Stomach (tissue), 9 donors: ENCODE results near the gene KIF3B. TPM values are rescaled to one million over a fixed set of nuclear protein-coding genes. Genes with fewer than 3 reads are reported as not detected.

Experiments
- DNase-seq, 2 donors: peaks; one replicate each; pipeline versions ENCODE4 v3.0.0 to v3.0.0-alpha.2; 2013 to 2019
- H3K27ac ChIP-seq, 5 donors: fragments of 200-600 bp in 4 of 5; sonication (generic) in 4 of 5; one replicate each; pipeline ENCODE4 v1.5.1; 2013 to 2019; ENCODE audit warnings: mild to moderate bottlenecking in 1 of 5, moderate library complexity in 1 of 5
- H3K27me3 ChIP-seq, 3 donors: fragments of 200-600 bp; sonication (generic); one replicate each; pipeline ENCODE4 v1.5.1; 2017 to 2019; ENCODE audit warnings: mixed run types in 1 of 3
- H3K36me3 ChIP-seq, 4 donors: fragments of 200-600 bp; sonication (generic); 1 replicate in 3 of 4; 2 replicates in 1 of 4; pipeline ENCODE4 v1.5.1; 2016 to 2019
- H3K4me1 ChIP-seq, 4 donors: fragments of 200-600 bp; sonication (generic); one replicate each; pipeline ENCODE4 v1.5.1; 2016 to 2019
- H3K4me3 ChIP-seq, 4 donors: fragments of 200-600 bp; sonication (generic) in 3 of 4; one replicate each; pipeline ENCODE4 v1.5.1; 2016 to 2019; ENCODE audit warnings: mild to moderate bottlenecking in 1 of 4
- H3K9me3 ChIP-seq, 4 donors: fragments of 200-600 bp; sonication (generic); one replicate each; pipeline ENCODE4 v1.5.1; 2016 to 2019
- EP300 ChIP-seq: sonication (generic); formaldehyde crosslinking; IDR thresholded peaks from one replicate; pipeline ENCODE4 v1.6.1; 2017; ENCODE audit warnings: antibody characterized with exemption
- POLR2A ChIP-seq, 4 donors: fragments of 450-650 bp; IDR thresholded peaks; one replicate each; pipeline ENCODE4 v1.6.1; 2016; ENCODE audit warnings: antibody characterized with exemption in 4 of 4, control low read depth in 2 of 4, mild to moderate bottlenecking in 1 of 4, moderate library complexity in 1 of 4
- POLR2AphosphoS5 ChIP-seq, 3 donors: sonication (generic); formaldehyde crosslinking; IDR thresholded peaks; one replicate each; pipeline ENCODE4 v1.6.1; 2016; ENCODE audit warnings: antibody characterized with exemption in 3 of 3
- WGBS, 5 donors: extraction: QIAGEN DNeasy Blood & Tissue Kit in 3 of 5; methylation state at CpG; one replicate each; pipeline versions ENCODE4 v1.1.5 to v1.1.7; 2013 to 2018; 5-methylcytosine and 5-hydroxymethylcytosine counted together
- intact Hi-C: fragments of 100-400 bp; cut with DNase I; formaldehyde crosslinking; loops from one replicate; pipeline ENCODE4 v1.15.1; 2023; ENCODE audit warnings: low total_unique reads
- polyA plus RNA-seq, 3 donors: library from polyadenylated mRNA; stranded (reverse); fragments of 200-250 nt; gene quantifications; one replicate each; pipeline ENCODE4 v1.2.3, GENCODE V29; 2013
- total RNA-seq, 5 donors: library from RNA; depleted of rRNA; stranded (reverse); fragments of >200 nt; gene quantifications; one replicate each; pipeline versions ENCODE4 v1.1.0 to v1.2.3, GENCODE V29; 2014 to 2016
- TF ChIP-seq, protein P1 (sequence below), 7 experiments: fragments of 450-650 bp in 4 of 7; fragments of 200-600 bp in 3 of 7; sonication (generic) in 3 of 7; IDR thresholded peaks; one replicate each; pipeline ENCODE4 v1.5.1; 2016 to 2019; ENCODE audit warnings: antibody characterized with exemption in 7 of 7, control low read depth in 2 of 7, mild to moderate bottlenecking in 1 of 7
- donor health status: healthy with polysubstance abuse.
- donor health status: Bipolar disorder and iron deficiency.
- donor health status: healthy.

Gene KIF3B
- total and polyA plus RNA-seq, 8 donors, result 5.3 to 29.1 (median 21.0) TPM

DNA sequence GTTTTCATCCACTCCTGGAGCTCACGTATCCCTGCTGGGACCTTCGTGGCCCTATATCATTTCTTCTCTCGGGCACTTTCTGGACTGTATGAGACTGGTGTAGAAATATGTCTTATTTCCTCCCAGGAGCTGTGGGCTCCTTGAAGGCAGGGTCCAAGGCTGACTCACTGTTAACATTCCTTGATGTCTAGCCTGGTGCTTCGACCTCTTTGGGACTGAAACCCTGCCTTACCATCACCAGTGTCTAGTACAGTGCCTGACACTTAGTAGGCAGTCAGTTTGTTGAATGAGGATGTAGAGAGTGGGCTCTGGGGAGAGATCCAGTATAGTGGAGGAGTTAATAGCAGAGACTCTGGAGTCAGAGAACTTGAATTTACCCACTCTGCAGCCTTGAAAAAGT is 46.2 kb upstream of the KIF3B start:
- WGBS, 5 donors, result 94 to 98% (median 96%) methylated on average over 4 of the region's 4 CpGs
- H3K27me3 ChIP-seq, result no peaks in the 10 kb centered on the region
- H3K4me3 ChIP-seq, result no peak overlapping the region
- no peak overlapping the region for H3K27ac ChIP-seq
- H3K36me3 ChIP-seq, result peaks cover 15 to 95% (median 89%) of the 10 kb centered on the region in 4 donors
- TF ChIP-seq, protein P1, sequence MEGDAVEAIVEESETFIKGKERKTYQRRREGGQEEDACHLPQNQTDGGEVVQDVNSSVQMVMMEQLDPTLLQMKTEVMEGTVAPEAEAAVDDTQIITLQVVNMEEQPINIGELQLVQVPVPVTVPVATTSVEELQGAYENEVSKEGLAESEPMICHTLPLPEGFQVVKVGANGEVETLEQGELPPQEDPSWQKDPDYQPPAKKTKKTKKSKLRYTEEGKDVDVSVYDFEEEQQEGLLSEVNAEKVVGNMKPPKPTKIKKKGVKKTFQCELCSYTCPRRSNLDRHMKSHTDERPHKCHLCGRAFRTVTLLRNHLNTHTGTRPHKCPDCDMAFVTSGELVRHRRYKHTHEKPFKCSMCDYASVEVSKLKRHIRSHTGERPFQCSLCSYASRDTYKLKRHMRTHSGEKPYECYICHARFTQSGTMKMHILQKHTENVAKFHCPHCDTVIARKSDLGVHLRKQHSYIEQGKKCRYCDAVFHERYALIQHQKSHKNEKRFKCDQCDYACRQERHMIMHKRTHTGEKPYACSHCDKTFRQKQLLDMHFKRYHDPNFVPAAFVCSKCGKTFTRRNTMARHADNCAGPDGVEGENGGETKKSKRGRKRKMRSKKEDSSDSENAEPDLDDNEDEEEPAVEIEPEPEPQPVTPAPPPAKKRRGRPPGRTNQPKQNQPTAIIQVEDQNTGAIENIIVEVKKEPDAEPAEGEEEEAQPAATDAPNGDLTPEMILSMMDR (IDR thresholded peaks at IDR 0.05), result no peak
- no peak for TF ChIP-seq POLR2A (IDR thresholded peaks at IDR 0.05)
- TF ChIP-seq EP300, result no peak
- TF ChIP-seq POLR2AphosphoS5 (IDR thresholded peaks at IDR 0.05), result no peak
- H3K9me3 ChIP-seq, result no peaks in the 10 kb centered on the region
- peaks cover 17 to 57% (median 33%) of the 10 kb centered on the region in 4 donors for H3K4me1 ChIP-seq
- DNase-seq, result no peak
- intact Hi-C loops, result no loop called here

DNA sequence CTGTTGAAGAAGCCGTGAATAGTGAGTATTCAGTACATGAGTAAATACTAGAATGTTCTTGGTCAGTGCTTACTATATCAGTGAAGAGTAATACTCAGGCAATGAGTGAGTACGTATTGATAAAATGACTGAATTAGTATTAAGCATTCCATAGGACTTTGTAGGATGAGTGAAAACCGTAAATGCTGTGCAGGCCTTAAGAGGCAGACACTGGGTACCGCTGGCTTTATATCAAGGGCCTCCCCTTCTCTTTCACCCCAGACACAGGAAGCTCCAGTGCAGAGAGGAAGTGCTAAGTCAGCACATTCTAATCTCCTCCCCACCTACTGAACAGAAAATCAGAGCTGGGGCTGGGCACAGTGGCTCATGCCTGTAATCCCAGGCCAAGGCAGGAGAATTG is 45.6 kb upstream of the KIF3B start:
- no peaks in the 10 kb centered on the region for H3K9me3 ChIP-seq
- no peak overlapping the region for H3K4me3 ChIP-seq
- H3K27me3 ChIP-seq, result no peaks in the 10 kb centered on the region
- H3K36me3 ChIP-seq, result peaks cover 15 to 94% (median 92%) of the 10 kb centered on the region in 4 donors
- peak in 1 of 2 donors; percentile 55 for DNase-seq
- 73 to 81% (median 77%) methylated on average over 4 of the region's 4 CpGs for WGBS, 5 donors
- peaks cover 16 to 52% (median 32%) of the 10 kb centered on the region in 4 donors for H3K4me1 ChIP-seq
- intact Hi-C loops, result no loop called here
- TF ChIP-seq, protein P1 (IDR thresholded peaks at IDR 0.05), result no peak
- TF ChIP-seq EP300 (no peak), POLR2AphosphoS5 (IDR thresholded peaks at IDR 0.05) (no peak), POLR2A (IDR thresholded peaks at IDR 0.05) (no peak)
- H3K27ac ChIP-seq, result no peak overlapping the region

DNA sequence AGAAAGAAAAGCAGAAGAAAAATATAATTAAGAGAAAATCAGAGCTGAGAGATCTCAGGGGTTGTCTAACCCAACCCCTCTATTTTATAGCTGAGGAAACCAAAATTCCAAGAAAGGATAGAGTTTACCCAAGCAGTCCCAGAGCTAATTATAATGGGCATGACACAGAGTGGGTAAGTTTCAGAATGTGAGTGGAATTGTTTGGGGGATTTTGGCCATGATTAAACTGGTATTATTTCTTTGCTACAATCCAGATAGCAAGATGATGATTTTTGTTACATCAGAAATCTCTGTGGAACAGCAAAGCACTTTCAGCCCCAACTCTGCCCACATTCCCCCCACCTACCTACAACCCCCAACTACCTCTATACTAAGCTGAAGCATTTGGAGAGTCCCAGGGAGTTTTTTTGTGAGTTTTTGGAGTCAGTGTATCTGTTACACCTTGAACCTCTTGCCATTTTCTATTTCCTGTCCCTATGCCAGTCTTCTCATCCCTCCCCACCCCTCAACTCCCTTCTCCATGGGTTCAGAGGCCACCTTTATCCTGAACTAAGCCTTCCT is 45.0 kb upstream of the KIF3B start:
- H3K9me3 ChIP-seq, result no peaks in the 10 kb centered on the region
- intact Hi-C loops, result no loop called here
- TF ChIP-seq EP300, result no peak
- no peak for TF ChIP-seq POLR2AphosphoS5 (IDR thresholded peaks at IDR 0.05)
- no peak for TF ChIP-seq POLR2A (IDR thresholded peaks at IDR 0.05)
- TF ChIP-seq, protein P1 (IDR thresholded peaks at IDR 0.05), result no peak
- no peak overlapping the region for H3K4me3 ChIP-seq
- H3K4me1 ChIP-seq, result peaks cover 11 to 46% (median 26%) of the 10 kb centered on the region in 4 donors
- H3K27me3 ChIP-seq, result no peaks in the 10 kb centered on the region
- H3K27ac ChIP-seq, result no peak overlapping the region
- no peak for DNase-seq
- H3K36me3 ChIP-seq, result peaks cover 15 to 91% (median 90%) of the 10 kb centered on the region in 4 donors

DNA sequence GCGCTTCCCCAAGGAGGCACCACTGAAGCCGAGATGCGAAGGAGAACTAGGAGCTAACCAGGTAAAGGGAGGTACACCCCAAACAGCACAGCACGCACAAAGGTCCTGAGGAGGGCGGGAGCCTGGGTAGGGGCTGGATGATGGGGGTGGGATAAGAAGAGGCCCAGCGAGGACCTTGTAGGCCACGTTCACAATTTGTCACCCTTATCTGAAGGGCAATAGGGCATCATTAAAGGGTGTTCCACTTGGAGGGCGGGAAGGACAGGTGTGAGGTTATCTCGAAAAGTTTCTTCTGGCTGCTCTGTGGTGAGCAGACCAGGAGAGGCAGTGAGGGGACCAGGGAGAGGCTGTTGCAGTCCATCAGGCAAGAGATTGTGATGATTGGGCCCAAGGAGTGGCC is 44.2 kb upstream of the KIF3B start:
- Histone ChIP-seq H3K27ac (no peak overlapping the region), H3K4me3 (no peak overlapping the region), H3K9me3 (no peaks in the 10 kb centered on the region), H3K27me3 (no peaks in the 10 kb centered on the region), H3K36me3 (peaks cover 15 to 88% (median 81%) of the 10 kb centered on the region in 4 donors), H3K4me1 (peaks cover 10 to 37% (median 18%) of the 10 kb centered on the region in 4 donors)
- DNase-seq, result no peak
- 75 to 89% (median 86%) methylated on average over 9 of the region's 9 CpGs for WGBS, 5 donors
- intact Hi-C loops, result no loop called here
- TF ChIP-seq POLR2AphosphoS5 (IDR thresholded peaks at IDR 0.05), result no peak
- TF ChIP-seq POLR2A (IDR thresholded peaks at IDR 0.05), result no peak
- TF ChIP-seq, protein P1 (IDR thresholded peaks at IDR 0.05), result no peak
- TF ChIP-seq EP300, result no peak
